ENCODE results near the gene PDIA5.

PDIA5 gene

GRCh38 chr3:123044981-123045763 lies 21.7 kb upstream of the PDIA5 start:
- DNase-seq, result no peak

GRCh38 chr3:123046262-123047061 lies 20.4 kb upstream of the PDIA5 start:
- DNase-seq, result no peak

GRCh38 chr3:123047062-123047319 lies 19.8 kb upstream of the PDIA5 start:
- no peak for DNase-seq

GRCh38 chr3:123048480-123049237 lies 18.2 kb upstream of the PDIA5 start:
- no peak for DNase-seq

- peak; percentile 9 for DNase-seq
Measured at GRCh38 chr3:123050666-123051065, 16.2 kb upstream of the PDIA5 start.

GRCh38 chr3:123053107-123053506 lies 13.7 kb upstream of the PDIA5 start:
- no peak for DNase-seq

- peak; percentile 27 for DNase-seq
Measured at GRCh38 chr3:123054109-123054778, 12.6 kb upstream of the PDIA5 start.

GRCh38 chr3:123054931-123055330 lies 11.9 kb upstream of the PDIA5 start:
- DNase-seq, result peak; percentile 20

- DNase-seq, result peak; percentile 17
Measured at GRCh38 chr3:123055352-123055751, 11.5 kb upstream of the PDIA5 start.

- DNase-seq, result no peak
Measured at GRCh38 chr3:123058505-123058904, 8.3 kb upstream of the PDIA5 start.

- no peak for DNase-seq
Measured at GRCh38 chr3:123060054-123060453, 6.8 kb upstream of the PDIA5 start.

GRCh38 chr3:123061856-123062255 lies 5.0 kb upstream of the PDIA5 start:
- no peak for DNase-seq

- no peak for DNase-seq
Measured at GRCh38 chr3:123063034-123063433, 3.8 kb upstream of the PDIA5 start.

GRCh38 chr3:123064506-123064905 lies 2.3 kb upstream of the PDIA5 start:
- no peak for DNase-seq

GRCh38 chr3:123064914-123065313 lies 1.9 kb upstream of the PDIA5 start:
- no peak for DNase-seq

GRCh38 chr3:123066599-123066895 lies 278 bp upstream of the PDIA5 start:
- DNase-seq, result no peak

- DNase-seq, result no peak
Measured at GRCh38 chr3:123067689-123068600, 1.1 kb downstream of the PDIA5 start.

- DNase-seq, result no peak
Measured at GRCh38 chr3:123068601-123069381, 2.0 kb downstream of the PDIA5 start.

- no peak for DNase-seq
Measured at GRCh38 chr3:123070510-123070909, 3.7 kb downstream of the PDIA5 start.

GRCh38 chr3:123071146-123071545 lies 4.3 kb downstream of the PDIA5 start:
- peak; percentile 17 for DNase-seq

- no peak for DNase-seq
Measured at GRCh38 chr3:123071581-123071980, 4.8 kb downstream of the PDIA5 start.

Measured in eye (tissue), 1 donor.